ENCODE data around the gene ADAMTS17.

DNA sequence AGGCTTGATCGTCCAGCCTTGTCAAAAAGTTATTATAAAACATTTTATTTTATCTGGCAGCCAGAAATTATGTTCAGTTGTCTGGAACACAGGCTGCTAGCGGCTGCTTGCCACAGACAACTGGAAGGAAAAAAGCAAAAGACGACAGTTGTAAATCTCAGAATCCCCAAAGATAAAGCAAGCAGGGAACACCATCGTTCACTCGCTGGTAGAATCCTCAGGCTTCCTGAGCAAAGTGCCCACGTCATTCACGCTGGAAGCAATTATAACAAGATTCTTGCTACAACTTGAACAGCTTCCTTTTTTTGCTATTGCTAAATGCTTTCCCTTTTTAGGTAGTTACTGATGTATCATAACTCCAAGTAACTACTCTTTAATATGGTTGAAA lies 33.6 kb downstream of the ADAMTS17 start:
- TF ChIP-seq, protein P1, sequence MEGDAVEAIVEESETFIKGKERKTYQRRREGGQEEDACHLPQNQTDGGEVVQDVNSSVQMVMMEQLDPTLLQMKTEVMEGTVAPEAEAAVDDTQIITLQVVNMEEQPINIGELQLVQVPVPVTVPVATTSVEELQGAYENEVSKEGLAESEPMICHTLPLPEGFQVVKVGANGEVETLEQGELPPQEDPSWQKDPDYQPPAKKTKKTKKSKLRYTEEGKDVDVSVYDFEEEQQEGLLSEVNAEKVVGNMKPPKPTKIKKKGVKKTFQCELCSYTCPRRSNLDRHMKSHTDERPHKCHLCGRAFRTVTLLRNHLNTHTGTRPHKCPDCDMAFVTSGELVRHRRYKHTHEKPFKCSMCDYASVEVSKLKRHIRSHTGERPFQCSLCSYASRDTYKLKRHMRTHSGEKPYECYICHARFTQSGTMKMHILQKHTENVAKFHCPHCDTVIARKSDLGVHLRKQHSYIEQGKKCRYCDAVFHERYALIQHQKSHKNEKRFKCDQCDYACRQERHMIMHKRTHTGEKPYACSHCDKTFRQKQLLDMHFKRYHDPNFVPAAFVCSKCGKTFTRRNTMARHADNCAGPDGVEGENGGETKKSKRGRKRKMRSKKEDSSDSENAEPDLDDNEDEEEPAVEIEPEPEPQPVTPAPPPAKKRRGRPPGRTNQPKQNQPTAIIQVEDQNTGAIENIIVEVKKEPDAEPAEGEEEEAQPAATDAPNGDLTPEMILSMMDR (IDR thresholded peaks at IDR 0.05) = no peak
- no peak for TF ChIP-seq POLR2A (IDR thresholded peaks at IDR 0.05)

Data from testis (tissue), 2 donors.